K562 (cell line): ENCODE measurements around the gene OPA3. TPM values are rescaled to one million over a fixed set of nuclear protein-coding genes. Genes with fewer than 3 reads are reported as not detected.

Experiments used
- BHLHE40 ChIP-seq: IDR thresholded peaks from 2 replicates; pipeline ENCODE4 v1.6.1; 2011; ENCODE audit warnings: low read length, improper control_type of control experiment
- CXXC5 ChIP-seq: fragments of 250-450 bp; sonication (Bioruptor Pico); IDR thresholded peaks from 2 replicates; pipeline ENCODE4 v1.8.0; 2022; ENCODE audit warnings: inconsistent platforms, mild to moderate bottlenecking, moderate library complexity
- HCFC1 ChIP-seq: IDR thresholded peaks from 2 replicates; pipeline ENCODE4 v1.6.1; 2012; ENCODE audit warnings: low read depth, low read length, improper control_type of control experiment
- KDM1A ChIP-seq, 2 experiments: fragments of 450-650 bp; IDR thresholded peaks; 2 replicates each; pipeline ENCODE4 v1.6.1; 2016; ENCODE audit warnings: mild to moderate bottlenecking in 2 of 2
- MEIS2 ChIP-seq: fragments of 450-650 bp; IDR thresholded peaks from 2 replicates; pipeline ENCODE4 v1.6.1; 2014; ENCODE audit warnings: mild to moderate bottlenecking; ENCODE audit not compliant: partially characterized antibody
- NEUROD1 ChIP-seq: fragments of 150-350 bp; IDR thresholded peaks from 2 replicates; pipeline ENCODE4 v1.6.1; 2014; ENCODE audit warnings: borderline replicate concordance, low read length, low read depth; ENCODE audit not compliant: partially characterized antibody
- NFYB ChIP-seq: IDR thresholded peaks from 2 replicates; pipeline ENCODE4 v1.6.1; 2011; ENCODE audit warnings: mild to moderate bottlenecking, moderate library complexity; ENCODE audit not compliant: insufficient read length; ENCODE audit errors: extremely low read depth
- NRF1 ChIP-seq, 2 experiments: fragments of 450-650 bp; IDR thresholded peaks in 1 of 2; conservative IDR thresholded peaks in 1 of 2; 2 replicates each; pipeline ENCODE4 v1.6.1; 2014; ENCODE audit warnings: mild to moderate bottlenecking in 2 of 2
- OTX1 ChIP-seq: fragments of 450-650 bp; formaldehyde crosslinking; IDR thresholded peaks from 2 replicates; pipeline ENCODE4 v1.4.0; 2022; ENCODE audit warnings: mild to moderate bottlenecking
- POLR2B ChIP-seq: fragments of 450-650 bp; IDR thresholded peaks from 2 replicates; pipeline ENCODE4 v1.6.1; 2018; ENCODE audit warnings: low read depth; ENCODE audit not compliant: partially characterized antibody
- POLR2G ChIP-seq: fragments of 200-400 bp; formaldehyde crosslinking; IDR thresholded peaks from 2 replicates; pipeline ENCODE4 v1.6.1; 2017; ENCODE audit warnings: low read depth, mild to moderate bottlenecking, antibody characterized with exemption, low read length, moderate library complexity
- SMAD4 ChIP-seq: fragments of 250-450 bp; sonication (Bioruptor Pico); conservative IDR thresholded peaks from 2 replicates; pipeline ENCODE4 v1.8.0; 2021; ENCODE audit warnings: inconsistent platforms, mild to moderate bottlenecking, moderate library complexity
- SRF ChIP-seq, 2 experiments: fragments of 250-450, 450-650 bp in 1 of 2; sonication (Bioruptor Pico) in 1 of 2; sonication (generic) in 1 of 2; formaldehyde crosslinking; IDR thresholded peaks; 2 replicates each; pipeline versions ENCODE4 v1.5.0 to v1.5.1; 2020 to 2022; ENCODE audit warnings: mild to moderate bottlenecking in 1 of 2, missing genetic modification reagents in 1 of 2
- SRSF1 ChIP-seq: fragments of 200-400 bp; formaldehyde crosslinking; IDR thresholded peaks from 2 replicates; pipeline ENCODE4 v1.6.1; 2017; ENCODE audit warnings: mild to moderate bottlenecking, low read depth, low read length, moderate library complexity
- ZNF12 ChIP-seq: sonication (generic); formaldehyde crosslinking; IDR thresholded peaks from 2 replicates; pipeline ENCODE4 v1.4.0; 2020; ENCODE audit warnings: mild to moderate bottlenecking, missing genetic modification reagents
- ZNF197 ChIP-seq: fragments of 200-800 bp; sonication (Bioruptor generic); IDR thresholded peaks from 2 replicates; pipeline ENCODE4 v1.6.1; 2016; ENCODE audit warnings: low read depth, missing genetic modification characterization, missing compliant biosample characterization
- polyA plus RNA-seq, 8 experiments: library from polyadenylated mRNA; depleted of rRNA in 4 of 8; stranded (reverse) in 5 of 8; unstranded in 3 of 8; fragments of >200 nt; fragmentation: Nextera tagmentation in 2 of 8; fragmentation: Illumina TruSeq in 1 of 8; extraction: Ambion mirVana in 2 of 8; extraction: Trizol in 1 of 8; gene quantifications; 2 replicates each; pipeline versions ENCODE4 v1.2.1 to v1.2.3, GENCODE V29; 2011 to 2014; ENCODE audit warnings: inconsistent platforms in 1 of 8, missing spikeins in 1 of 8
- total RNA-seq, 7 experiments: library from RNA; depleted of rRNA in 6 of 7; stranded (reverse); fragments of >200 nt in 6 of 7; fragmentation: Illumina TruSeq in 2 of 7; extraction: Trizol in 2 of 7; gene quantifications; 2 replicates each; pipeline versions ENCODE4 v1.2.1 to v1.2.3, GENCODE V29; 2011 to 2021; ENCODE audit warnings: low replicate concordance in 1 of 7
- TF ChIP-seq, protein P1 (sequence below): fragments of 450-650 bp; IDR thresholded peaks from 2 replicates; pipeline ENCODE4 v1.6.1; 2018; ENCODE audit not compliant: partially characterized antibody
- TF ChIP-seq, protein P2 (sequence below): fragments of 450-650 bp; IDR thresholded peaks from 2 replicates; pipeline ENCODE4 v1.6.1; 2014; ENCODE audit warnings: low read depth, mild to moderate bottlenecking, moderate library complexity, borderline replicate concordance
- TF ChIP-seq, protein P3 (sequence below): fragments of 250-450 bp; sonication (Bioruptor Pico); IDR thresholded peaks from 2 replicates; pipeline ENCODE4 v1.4.0; 2020; ENCODE audit warnings: mild to moderate bottlenecking

Gene OPA3
- total and polyA plus RNA-seq, 9 of the 15 experiments (the other 6 are each of a cell fraction or from before 2014, with no cell fraction given): 1.4 to 18.8 (median 9.0) TPM

DNA sequence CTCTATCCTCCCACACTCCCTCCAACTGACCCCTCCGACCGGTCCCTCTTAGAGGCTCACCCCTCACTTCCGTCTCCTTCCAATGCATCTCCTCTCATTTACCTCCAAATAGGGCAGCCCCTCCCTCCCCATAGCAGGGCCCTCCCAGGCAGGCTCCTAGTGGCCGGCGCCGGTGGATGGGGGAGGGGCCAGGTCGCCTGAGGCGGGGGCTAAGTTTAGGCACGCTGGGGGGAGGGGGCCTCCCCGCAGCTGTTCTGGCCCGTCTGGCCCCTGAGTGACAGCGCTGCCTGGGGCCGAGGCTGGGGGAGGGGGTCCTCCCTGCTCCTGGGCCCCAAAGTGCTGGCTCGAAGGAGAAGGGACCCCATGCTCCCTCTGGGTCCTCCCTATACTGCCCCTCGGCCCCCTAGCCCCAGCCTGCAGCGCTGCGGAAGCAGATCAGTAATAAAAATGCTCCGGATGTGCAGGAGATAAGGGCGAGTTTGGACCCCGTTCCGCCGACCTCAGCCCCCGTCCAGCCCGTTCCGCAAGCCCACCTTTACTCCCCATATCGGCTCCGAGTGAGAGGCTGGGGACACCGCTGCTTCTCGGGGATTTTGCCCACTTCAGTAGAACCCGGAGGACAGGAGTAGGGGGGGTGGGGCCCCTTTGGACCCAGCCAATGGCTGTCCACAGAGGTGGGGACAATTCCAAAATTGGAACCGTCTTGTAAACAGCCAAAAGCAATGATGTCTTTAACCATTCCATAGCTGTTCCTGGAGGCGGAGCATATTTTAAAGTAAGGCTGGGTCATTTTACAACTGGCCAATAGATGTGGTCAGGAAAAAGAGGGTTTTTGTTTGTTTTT lies 91.8 kb downstream of the OPA3 start (continued):
- peak; percentile 55 to 64 for TF ChIP-seq NRF1 (conservative IDR thresholded peaks at IDR 0.05 in 1 of 2, IDR thresholded peaks at IDR 0.05 in 1 of 2)
- peak in 1 of 2 experiments; percentile 64; a peak in 2 of 4 replicates for TF ChIP-seq KDM1A (IDR thresholded peaks at IDR 0.05)
- TF ChIP-seq SRF (CRISPR knock-in tag; IDR thresholded peaks at IDR 0.05): peak in 1 of 2 experiments; percentile 84; a peak in 2 of 4 replicates
- peak; percentile 76; the same call in 1 of the 2 replicates for TF ChIP-seq ZNF12 (CRISPR knock-in tag)
- TF ChIP-seq POLR2B: peak; percentile 38
- TF ChIP-seq MEIS2: peak; percentile 36
- peak; percentile 46; the same call in 1 of the 2 replicates for TF ChIP-seq CXXC5 (CRISPR knock-in tag)
- no peak for TF ChIP-seq OTX1 (CRISPR knock-in tag)
- peak; percentile 67 for TF ChIP-seq SMAD4
- peak; percentile 37 for TF ChIP-seq NFYB
- peak; percentile 8 for TF ChIP-seq NEUROD1
- TF ChIP-seq, protein P1, sequence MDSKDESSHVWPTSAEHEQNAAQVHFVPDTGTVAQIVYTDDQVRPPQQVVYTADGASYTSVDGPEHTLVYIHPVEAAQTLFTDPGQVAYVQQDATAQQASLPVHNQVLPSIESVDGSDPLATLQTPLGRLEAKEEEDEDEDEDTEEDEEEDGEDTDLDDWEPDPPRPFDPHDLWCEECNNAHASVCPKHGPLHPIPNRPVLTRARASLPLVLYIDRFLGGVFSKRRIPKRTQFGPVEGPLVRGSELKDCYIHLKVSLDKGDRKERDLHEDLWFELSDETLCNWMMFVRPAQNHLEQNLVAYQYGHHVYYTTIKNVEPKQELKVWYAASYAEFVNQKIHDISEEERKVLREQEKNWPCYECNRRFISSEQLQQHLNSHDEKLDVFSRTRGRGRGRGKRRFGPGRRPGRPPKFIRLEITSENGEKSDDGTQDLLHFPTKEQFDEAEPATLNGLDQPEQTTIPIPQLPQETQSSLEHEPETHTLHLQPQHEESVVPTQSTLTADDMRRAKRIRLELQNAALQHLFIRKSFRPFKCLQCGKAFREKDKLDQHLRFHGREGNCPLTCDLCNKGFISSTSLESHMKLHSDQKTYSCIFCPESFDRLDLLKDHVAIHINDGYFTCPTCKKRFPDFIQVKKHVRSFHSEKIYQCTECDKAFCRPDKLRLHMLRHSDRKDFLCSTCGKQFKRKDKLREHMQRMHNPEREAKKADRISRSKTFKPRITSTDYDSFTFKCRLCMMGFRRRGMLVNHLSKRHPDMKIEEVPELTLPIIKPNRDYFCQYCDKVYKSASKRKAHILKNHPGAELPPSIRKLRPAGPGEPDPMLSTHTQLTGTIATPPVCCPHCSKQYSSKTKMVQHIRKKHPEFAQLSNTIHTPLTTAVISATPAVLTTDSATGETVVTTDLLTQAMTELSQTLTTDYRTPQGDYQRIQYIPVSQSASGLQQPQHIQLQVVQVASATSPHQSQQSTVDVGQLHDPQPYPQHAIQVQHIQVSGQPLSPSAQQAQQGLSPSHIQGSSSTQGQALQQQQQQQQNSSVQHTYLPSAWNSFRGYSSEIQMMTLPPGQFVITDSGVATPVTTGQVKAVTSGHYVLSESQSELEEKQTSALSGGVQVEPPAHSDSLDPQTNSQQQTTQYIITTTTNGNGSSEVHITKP: peak; percentile 94
- no peak for TF ChIP-seq ZNF197 (CRISPR knock-in tag)
- peak; percentile 5 for TF ChIP-seq BHLHE40
- TF ChIP-seq, protein P2, sequence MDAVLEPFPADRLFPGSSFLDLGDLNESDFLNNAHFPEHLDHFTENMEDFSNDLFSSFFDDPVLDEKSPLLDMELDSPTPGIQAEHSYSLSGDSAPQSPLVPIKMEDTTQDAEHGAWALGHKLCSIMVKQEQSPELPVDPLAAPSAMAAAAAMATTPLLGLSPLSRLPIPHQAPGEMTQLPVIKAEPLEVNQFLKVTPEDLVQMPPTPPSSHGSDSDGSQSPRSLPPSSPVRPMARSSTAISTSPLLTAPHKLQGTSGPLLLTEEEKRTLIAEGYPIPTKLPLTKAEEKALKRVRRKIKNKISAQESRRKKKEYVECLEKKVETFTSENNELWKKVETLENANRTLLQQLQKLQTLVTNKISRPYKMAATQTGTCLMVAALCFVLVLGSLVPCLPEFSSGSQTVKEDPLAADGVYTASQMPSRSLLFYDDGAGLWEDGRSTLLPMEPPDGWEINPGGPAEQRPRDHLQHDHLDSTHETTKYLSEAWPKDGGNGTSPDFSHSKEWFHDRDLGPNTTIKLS: peak; percentile 82; the same call in 1 of the 2 replicates
- 0 out of 2 replicates have a peak, but pooled peaks have one; percentile 8 for TF ChIP-seq HCFC1
- TF ChIP-seq, protein P3, sequence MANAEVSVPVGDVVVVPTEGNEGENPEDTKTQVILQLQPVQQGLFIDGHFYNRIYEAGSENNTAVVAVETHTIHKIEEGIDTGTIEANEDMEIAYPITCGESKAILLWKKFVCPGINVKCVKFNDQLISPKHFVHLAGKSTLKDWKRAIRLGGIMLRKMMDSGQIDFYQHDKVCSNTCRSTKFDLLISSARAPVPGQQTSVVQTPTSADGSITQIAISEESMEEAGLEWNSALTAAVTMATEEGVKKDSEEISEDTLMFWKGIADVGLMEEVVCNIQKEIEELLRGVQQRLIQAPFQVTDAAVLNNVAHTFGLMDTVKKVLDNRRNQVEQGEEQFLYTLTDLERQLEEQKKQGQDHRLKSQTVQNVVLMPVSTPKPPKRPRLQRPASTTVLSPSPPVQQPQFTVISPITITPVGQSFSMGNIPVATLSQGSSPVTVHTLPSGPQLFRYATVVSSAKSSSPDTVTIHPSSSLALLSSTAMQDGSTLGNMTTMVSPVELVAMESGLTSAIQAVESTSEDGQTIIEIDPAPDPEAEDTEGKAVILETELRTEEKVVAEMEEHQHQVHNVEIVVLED: no peak
- TF ChIP-seq SRSF1: no peak
- peak; percentile 81 for TF ChIP-seq POLR2G
